Right atrium auricular region (tissue), 2 donors: ENCODE data around the gene SASH1. TPM values are rescaled to one million over a fixed set of nuclear protein-coding genes. Genes with fewer than 3 reads are reported as not detected.

Experiments
- DNase-seq: peaks from one replicate; pipeline ENCODE4 v3.0.0-alpha.2; 2019; ENCODE audit warnings: low spot score
- H3K27ac ChIP-seq, 2 donors: fragments of 200-600 bp; sonication (generic); 1 replicate in 1 of 2; 2 replicates in 1 of 2; pipeline ENCODE4 v1.5.1; 2016 to 2019
- H3K27me3 ChIP-seq, 2 donors: fragments of 200-600 bp; sonication (generic); one replicate each; pipeline versions ENCODE4 v1.5.1 to v1.6.0; 2017 to 2019
- H3K36me3 ChIP-seq: fragments of 200-600 bp; sonication (generic); one replicate; pipeline ENCODE4 v1.5.1; 2016
- H3K4me1 ChIP-seq, 2 donors: fragments of 200-600 bp; sonication (generic); one replicate each; pipeline versions ENCODE4 v1.5.1 to v1.6.0; 2017 to 2019
- H3K4me3 ChIP-seq, 2 donors: fragments of 200-600 bp; sonication (generic); 1 replicate in 1 of 2; 2 replicates in 1 of 2; pipeline ENCODE4 v1.5.1; 2017 to 2019; ENCODE audit warnings: mild to moderate bottlenecking in 1 of 2, moderate library complexity in 1 of 2
- H3K9me3 ChIP-seq, 2 donors: fragments of 200-600 bp; sonication (generic); one replicate each; pipeline ENCODE4 v1.5.1; 2019
- CTCF ChIP-seq, 2 donors: fragments of 200-600 bp; sonication (generic); IDR thresholded peaks; one replicate each; pipeline ENCODE4 v1.5.1; 2019; ENCODE audit warnings: antibody characterized with exemption in 2 of 2
- total RNA-seq, 2 donors: library from RNA; depleted of rRNA; stranded (reverse); fragments of >200 nt; gene quantifications; one replicate each; pipeline ENCODE4 v1.1.0, GENCODE V29; 2016

SASH1 gene
- total RNA-seq, 2 donors from 2014 or later, result 39.0 to 42.3 TPM

DNA sequence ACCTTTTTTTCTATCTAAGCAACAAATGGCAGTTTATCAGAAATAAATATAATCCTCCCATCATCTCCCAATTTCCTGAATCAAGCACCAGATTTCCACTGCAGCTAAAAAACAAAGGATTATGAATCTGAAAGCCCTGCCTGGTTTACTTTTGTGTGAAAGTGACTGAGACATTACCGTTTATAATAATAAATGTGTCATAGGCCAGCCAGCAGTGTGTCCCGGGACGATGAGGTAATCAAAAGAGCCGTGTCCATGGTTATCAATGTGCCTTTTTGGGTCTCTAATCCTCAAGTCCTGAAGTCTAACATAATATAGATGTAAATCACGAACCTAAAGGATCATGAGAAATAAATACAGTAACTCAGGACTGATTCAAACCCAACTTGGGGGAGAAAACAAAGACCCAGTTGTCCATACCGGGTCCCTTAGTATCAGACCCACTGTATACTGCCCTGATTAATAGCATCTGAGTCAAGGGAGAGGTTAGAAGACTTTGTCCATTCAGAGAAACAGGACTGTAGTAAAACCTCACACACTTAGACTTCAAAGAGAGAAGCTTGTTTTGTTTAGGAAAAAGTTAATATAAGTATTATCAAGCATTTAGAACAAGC, 149.1 kb downstream of the SASH1 start:
- H3K27ac ChIP-seq, result peak overlapping the region; percentile 52 to 74

DNA sequence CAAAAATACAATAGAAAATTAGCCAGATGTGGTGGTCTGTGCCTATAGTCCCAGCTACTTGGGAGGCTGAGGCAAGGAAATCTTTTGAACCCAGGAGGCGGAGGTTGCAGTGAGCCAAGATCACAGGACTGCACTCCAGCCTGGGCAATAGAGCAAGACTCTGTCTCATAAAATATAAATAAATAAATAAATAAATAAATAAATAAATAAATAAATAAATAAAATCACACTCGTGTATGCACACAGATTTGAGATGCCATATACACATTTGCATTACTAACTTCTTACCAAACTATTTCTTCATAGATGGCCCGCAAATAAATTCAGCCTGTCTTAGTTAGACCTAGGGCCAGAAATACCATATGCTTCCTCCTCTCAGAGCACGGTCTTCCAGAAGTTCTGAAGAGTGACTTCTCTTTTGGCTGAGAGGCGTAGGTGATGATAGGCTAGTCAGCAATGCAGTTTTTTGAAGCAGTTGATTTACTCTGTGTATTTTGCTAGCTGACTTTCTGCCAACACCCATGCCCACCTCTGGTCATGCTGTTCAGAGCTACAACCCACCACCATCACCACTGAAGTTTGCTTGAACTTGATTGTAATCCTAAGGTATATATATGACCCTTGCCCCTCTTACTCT, 150.1 kb downstream of the SASH1 start:
- Histone ChIP-seq H3K36me3 (peaks cover 7% of the 10 kb centered on the region), H3K27ac (peak overlapping the region; percentile 52 to 74), H3K4me1 (peaks cover 0 to 52% of the 10 kb centered on the region in 2 donors), H3K4me3 (no peak overlapping the region), H3K27me3 (no peaks in the 10 kb centered on the region), H3K9me3 (no peaks in the 10 kb centered on the region)
- no peak for DNase-seq
- no peak for TF ChIP-seq CTCF (IDR thresholded peaks at IDR 0.05)

More for the DNA sequence above, 149.1 kb downstream of the SASH1 start:
- peaks cover 0 to 42% of the 10 kb centered on the region in 2 donors for H3K4me1 ChIP-seq
- H3K36me3 ChIP-seq, result peaks cover 13% of the 10 kb centered on the region
- no peak for DNase-seq
- no peaks in the 10 kb centered on the region for H3K9me3 ChIP-seq
- TF ChIP-seq CTCF (IDR thresholded peaks at IDR 0.05), result no peak
- no peaks in the 10 kb centered on the region for H3K27me3 ChIP-seq
- no peak overlapping the region for H3K4me3 ChIP-seq

- no peaks in the 10 kb centered on the region for H3K9me3 ChIP-seq
- H3K27ac ChIP-seq, result peak overlapping the region; percentile 52 to 74
- H3K36me3 ChIP-seq, result peaks cover under 1% of the 10 kb centered on the region
- TF ChIP-seq CTCF (IDR thresholded peaks at IDR 0.05), result no peak
- H3K4me3 ChIP-seq, result no peak overlapping the region
- H3K4me1 ChIP-seq, result peaks cover 0 to 52% of the 10 kb centered on the region in 2 donors
- no peak for DNase-seq
- no peaks in the 10 kb centered on the region for H3K27me3 ChIP-seq
Measured at GRCh38 chr6:148493424-148493823, 150.8 kb downstream of the SASH1 start.

GRCh38 chr6:148494226-148494625, 151.6 kb downstream of the SASH1 start:
- no peak for TF ChIP-seq CTCF (IDR thresholded peaks at IDR 0.05)
- peaks cover 0 to 52% of the 10 kb centered on the region in 2 donors for H3K4me1 ChIP-seq

GRCh38 chr6:148495029-148495428, 152.4 kb downstream of the SASH1 start:
- no peak for DNase-seq
- H3K27me3 ChIP-seq, result no peaks in the 10 kb centered on the region
- H3K9me3 ChIP-seq, result no peaks in the 10 kb centered on the region
- no peak for TF ChIP-seq CTCF (IDR thresholded peaks at IDR 0.05)
- H3K36me3 ChIP-seq, result no peaks in the 10 kb centered on the region
- peak overlapping the region; percentile 52 to 74 for H3K27ac ChIP-seq
- H3K4me3 ChIP-seq, result no peak overlapping the region
- H3K4me1 ChIP-seq, result peaks cover 0 to 60% of the 10 kb centered on the region in 2 donors

More at GRCh38 chr6:148494226-148494625, 151.6 kb downstream of the SASH1 start:
- no peak overlapping the region for H3K4me3 ChIP-seq
- H3K27ac ChIP-seq, result peak overlapping the region; percentile 52 to 74
- H3K27me3 ChIP-seq, result no peaks in the 10 kb centered on the region
- DNase-seq, result no peak
- H3K9me3 ChIP-seq, result no peaks in the 10 kb centered on the region
- no peaks in the 10 kb centered on the region for H3K36me3 ChIP-seq
